ENCODE measurements around the gene CHMP4B.

The CHMP4B gene

DNA sequence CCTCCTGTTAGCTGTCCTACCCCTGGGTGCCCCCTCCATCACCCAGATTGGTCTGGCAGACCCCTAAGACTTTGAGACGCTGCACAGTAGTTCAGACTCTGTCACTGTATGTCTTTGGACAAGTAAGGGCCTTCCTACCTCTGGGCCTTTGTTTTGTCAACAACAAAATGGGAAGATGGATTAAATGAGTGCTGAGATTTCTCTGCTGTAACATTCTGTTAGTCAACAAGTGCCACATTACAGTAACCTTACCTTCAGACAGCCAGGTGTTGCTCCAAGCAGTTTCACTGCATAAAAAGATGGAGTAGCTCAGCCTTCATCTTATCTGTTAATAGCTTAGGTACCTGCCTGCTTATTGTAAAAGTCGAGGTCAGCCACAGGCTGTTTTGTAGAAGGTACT lies 16.0 kb downstream of the CHMP4B start:
- ATAC-seq, result no peak
- no peak for TF ChIP-seq SNAI2 (CRISPR knock-in tag; IDR thresholded peaks at IDR 0.05)

- no peak for TF ChIP-seq ZNF70 (CRISPR knock-in tag; IDR thresholded peaks at IDR 0.05)
- no peak for TF ChIP-seq ZC3H10 (CRISPR knock-in tag; IDR thresholded peaks at IDR 0.05)
- TF ChIP-seq ZFP3 (CRISPR knock-in tag; IDR thresholded peaks at IDR 0.05), result no peak
- TF ChIP-seq GLIS3 (CRISPR knock-in tag; IDR thresholded peaks at IDR 0.05), result no peak
- TF ChIP-seq OSR1 (CRISPR knock-in tag; IDR thresholded peaks at IDR 0.05), result no peak
- TF ChIP-seq BACH2 (CRISPR knock-in tag; IDR thresholded peaks at IDR 0.05; ENCODE audit: borderline replicate concordance), result no peak
- TF ChIP-seq, protein P1, sequence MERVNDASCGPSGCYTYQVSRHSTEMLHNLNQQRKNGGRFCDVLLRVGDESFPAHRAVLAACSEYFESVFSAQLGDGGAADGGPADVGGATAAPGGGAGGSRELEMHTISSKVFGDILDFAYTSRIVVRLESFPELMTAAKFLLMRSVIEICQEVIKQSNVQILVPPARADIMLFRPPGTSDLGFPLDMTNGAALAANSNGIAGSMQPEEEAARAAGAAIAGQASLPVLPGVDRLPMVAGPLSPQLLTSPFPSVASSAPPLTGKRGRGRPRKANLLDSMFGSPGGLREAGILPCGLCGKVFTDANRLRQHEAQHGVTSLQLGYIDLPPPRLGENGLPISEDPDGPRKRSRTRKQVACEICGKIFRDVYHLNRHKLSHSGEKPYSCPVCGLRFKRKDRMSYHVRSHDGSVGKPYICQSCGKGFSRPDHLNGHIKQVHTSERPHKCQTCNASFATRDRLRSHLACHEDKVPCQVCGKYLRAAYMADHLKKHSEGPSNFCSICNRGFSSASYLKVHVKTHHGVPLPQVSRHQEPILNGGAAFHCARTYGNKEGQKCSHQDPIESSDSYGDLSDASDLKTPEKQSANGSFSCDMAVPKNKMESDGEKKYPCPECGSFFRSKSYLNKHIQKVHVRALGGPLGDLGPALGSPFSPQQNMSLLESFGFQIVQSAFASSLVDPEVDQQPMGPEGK (CRISPR knock-in tag; IDR thresholded peaks at IDR 0.05; ENCODE audit: borderline replicate concordance), result no peak
- TF ChIP-seq ESRRG (CRISPR knock-in tag; IDR thresholded peaks at IDR 0.05), result no peak
- no peak for TF ChIP-seq TCF4 (CRISPR knock-in tag; IDR thresholded peaks at IDR 0.05; ENCODE audit: borderline replicate concordance)
- no peak for TF ChIP-seq ZNF565 (CRISPR knock-in tag; conservative IDR thresholded peaks at IDR 0.05; ENCODE audit: low read depth)
- TF ChIP-seq CSDC2 (CRISPR knock-in tag; IDR thresholded peaks at IDR 0.05), result no peak
- TF ChIP-seq SNAI2 (CRISPR knock-in tag; IDR thresholded peaks at IDR 0.05), result no peak
- TF ChIP-seq, protein P2, sequence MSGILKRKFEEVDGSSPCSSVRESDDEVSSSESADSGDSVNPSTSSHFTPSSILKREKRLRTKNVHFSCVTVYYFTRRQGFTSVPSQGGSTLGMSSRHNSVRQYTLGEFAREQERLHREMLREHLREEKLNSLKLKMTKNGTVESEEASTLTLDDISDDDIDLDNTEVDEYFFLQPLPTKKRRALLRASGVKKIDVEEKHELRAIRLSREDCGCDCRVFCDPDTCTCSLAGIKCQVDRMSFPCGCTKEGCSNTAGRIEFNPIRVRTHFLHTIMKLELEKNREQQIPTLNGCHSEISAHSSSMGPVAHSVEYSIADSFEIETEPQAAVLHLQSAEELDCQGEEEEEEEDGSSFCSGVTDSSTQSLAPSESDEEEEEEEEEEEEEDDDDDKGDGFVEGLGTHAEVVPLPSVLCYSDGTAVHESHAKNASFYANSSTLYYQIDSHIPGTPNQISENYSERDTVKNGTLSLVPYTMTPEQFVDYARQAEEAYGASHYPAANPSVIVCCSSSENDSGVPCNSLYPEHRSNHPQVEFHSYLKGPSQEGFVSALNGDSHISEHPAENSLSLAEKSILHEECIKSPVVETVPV (CRISPR knock-in tag; IDR thresholded peaks at IDR 0.05), result no peak
- TF ChIP-seq POU6F1 (CRISPR knock-in tag; IDR thresholded peaks at IDR 0.05; ENCODE audit: borderline replicate concordance, low read depth), result no peak
- TF ChIP-seq ARNTL (CRISPR knock-in tag; IDR thresholded peaks at IDR 0.05; ENCODE audit: borderline replicate concordance, low read depth), result no peak
- no peak for TF ChIP-seq PPARA (CRISPR knock-in tag; IDR thresholded peaks at IDR 0.05; ENCODE audit: borderline replicate concordance)
- no peak for ATAC-seq
Measured at GRCh38 chr20:33827634-33828325, 16.6 kb downstream of the CHMP4B start.

- TF ChIP-seq ESRRG (CRISPR knock-in tag; IDR thresholded peaks at IDR 0.05) (no peak), ZNF70 (CRISPR knock-in tag; IDR thresholded peaks at IDR 0.05) (no peak), CSDC2 (CRISPR knock-in tag; IDR thresholded peaks at IDR 0.05) (no peak)
- no peak for ATAC-seq
Measured at GRCh38 chr20:33828326-33828844, 17.2 kb downstream of the CHMP4B start.

GRCh38 chr20:33828967-33829560 lies 17.9 kb downstream of the CHMP4B start:
- no peak for ATAC-seq
- no peak for TF ChIP-seq ZFP3 (CRISPR knock-in tag; IDR thresholded peaks at IDR 0.05)
- TF ChIP-seq SNAI2 (CRISPR knock-in tag; IDR thresholded peaks at IDR 0.05), result no peak
- TF ChIP-seq ZNF565 (CRISPR knock-in tag; conservative IDR thresholded peaks at IDR 0.05; ENCODE audit: low read depth), result no peak
- TF ChIP-seq TCF4 (CRISPR knock-in tag; IDR thresholded peaks at IDR 0.05; ENCODE audit: borderline replicate concordance), result no peak
- no peak for TF ChIP-seq ZNF70 (CRISPR knock-in tag; IDR thresholded peaks at IDR 0.05)
- no peak for TF ChIP-seq BACH2 (CRISPR knock-in tag; IDR thresholded peaks at IDR 0.05; ENCODE audit: borderline replicate concordance)
- no peak for TF ChIP-seq TSHZ2 (CRISPR knock-in tag; IDR thresholded peaks at IDR 0.05)
- no peak for TF ChIP-seq ISL1 (CRISPR knock-in tag; IDR thresholded peaks at IDR 0.05)
